ENCODE data around the gene ATF2.
A peak's percentile ranks its signal among the peaks of the same experiment; 100 is the strongest.
"Not testable (repeated sequence)": the region's sequence is repeated elsewhere in the genome, so short reads cannot be mapped to it uniquely, and the experiment has no call there.

ATF2 gene

DNA sequence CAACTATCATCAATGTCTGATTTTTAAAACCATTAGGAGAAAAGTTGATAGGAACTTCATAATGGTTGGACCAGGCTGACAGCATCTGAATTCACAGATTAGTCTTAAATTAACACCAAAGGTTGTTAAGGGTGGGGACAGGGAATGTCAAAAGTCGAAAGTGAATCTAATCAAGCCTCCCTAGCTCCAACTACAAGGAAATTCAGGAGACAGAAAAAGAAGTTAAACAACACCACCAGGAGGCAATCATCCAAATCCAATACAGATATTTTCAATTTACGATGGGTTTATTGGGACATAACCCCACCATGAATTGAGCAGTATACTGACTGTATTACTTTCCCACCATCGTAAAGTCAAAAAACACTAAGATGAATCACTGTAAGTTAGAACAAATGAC is 32.8 kb downstream of the ATF2 start:
- no peak for DNase-seq (ENCODE audit: insufficient read length)
- FAIRE-seq: no peak
- TF ChIP-seq POLR2A (IDR thresholded peaks at IDR 0.05; ENCODE audit: low read depth, low read length) (no peak), POLR2AphosphoS5 (IDR thresholded peaks at IDR 0.05; ENCODE audit: low read depth, low read length) (no peak), TAF1 (IDR thresholded peaks at IDR 0.05; ENCODE audit: borderline replicate concordance, low read depth, low read length) (no peak)

GRCh38 chr2:175131252-175131651 is 36.8 kb downstream of the ATF2 start:
- TF ChIP-seq POLR2A (IDR thresholded peaks at IDR 0.05; ENCODE audit: low read depth, low read length): no peak
- no peak for TF ChIP-seq POLR2AphosphoS5 (IDR thresholded peaks at IDR 0.05; ENCODE audit: low read depth, low read length)
- TF ChIP-seq TAF1 (IDR thresholded peaks at IDR 0.05; ENCODE audit: borderline replicate concordance, low read depth, low read length): no peak
- DNase-seq (ENCODE audit: insufficient read length) (no peak), FAIRE-seq (no peak)

- no peak for TF ChIP-seq POLR2AphosphoS5 (IDR thresholded peaks at IDR 0.05; ENCODE audit: low read depth, low read length)
- no peak for TF ChIP-seq POLR2A (IDR thresholded peaks at IDR 0.05; ENCODE audit: low read depth, low read length)
- no peak for TF ChIP-seq TAF1 (IDR thresholded peaks at IDR 0.05; ENCODE audit: borderline replicate concordance, low read depth, low read length)
- DNase-seq (ENCODE audit: insufficient read length) (no peak), FAIRE-seq (no peak)
Observed at GRCh38 chr2:175126661-175127060, 41.3 kb downstream of the ATF2 start.

GRCh38 chr2:175123254-175123653 is 44.7 kb downstream of the ATF2 start:
- DNase-seq (ENCODE audit: insufficient read length) (no peak), FAIRE-seq (no peak)
- TF ChIP-seq POLR2A (IDR thresholded peaks at IDR 0.05; ENCODE audit: low read depth, low read length) (no peak), POLR2AphosphoS5 (IDR thresholded peaks at IDR 0.05; ENCODE audit: low read depth, low read length) (no peak), TAF1 (IDR thresholded peaks at IDR 0.05; ENCODE audit: borderline replicate concordance, low read depth, low read length) (no peak)

DNA sequence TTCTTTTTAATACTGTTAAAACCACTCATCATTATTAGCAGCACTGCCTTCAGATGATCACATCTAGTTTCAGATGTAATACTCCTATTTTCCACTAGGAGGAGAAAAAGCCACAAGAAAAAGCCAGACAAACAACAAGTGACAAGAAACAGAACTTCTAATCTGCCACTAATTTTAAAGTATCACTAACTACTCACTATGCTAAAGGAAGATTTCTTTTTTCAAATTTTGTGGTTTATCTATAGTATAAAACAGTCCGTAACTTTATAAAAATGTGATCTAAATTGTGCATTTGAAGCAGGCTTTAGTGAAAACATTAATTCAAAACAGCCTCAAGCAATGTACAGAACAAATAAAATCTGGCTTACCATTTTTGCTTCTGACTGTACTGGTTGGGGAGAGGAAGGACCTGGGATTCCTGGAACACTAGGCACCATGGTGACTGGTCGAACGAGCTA is 56.8 kb downstream of the ATF2 start:
- FAIRE-seq (peak; percentile 24), DNase-seq (ENCODE audit: insufficient read length) (no peak)
- TF ChIP-seq POLR2AphosphoS5 (IDR thresholded peaks at IDR 0.05; ENCODE audit: low read depth, low read length) (no peak), POLR2A (IDR thresholded peaks at IDR 0.05; ENCODE audit: low read depth, low read length) (no peak), TAF1 (IDR thresholded peaks at IDR 0.05; ENCODE audit: borderline replicate concordance, low read depth, low read length) (no peak)

DNA sequence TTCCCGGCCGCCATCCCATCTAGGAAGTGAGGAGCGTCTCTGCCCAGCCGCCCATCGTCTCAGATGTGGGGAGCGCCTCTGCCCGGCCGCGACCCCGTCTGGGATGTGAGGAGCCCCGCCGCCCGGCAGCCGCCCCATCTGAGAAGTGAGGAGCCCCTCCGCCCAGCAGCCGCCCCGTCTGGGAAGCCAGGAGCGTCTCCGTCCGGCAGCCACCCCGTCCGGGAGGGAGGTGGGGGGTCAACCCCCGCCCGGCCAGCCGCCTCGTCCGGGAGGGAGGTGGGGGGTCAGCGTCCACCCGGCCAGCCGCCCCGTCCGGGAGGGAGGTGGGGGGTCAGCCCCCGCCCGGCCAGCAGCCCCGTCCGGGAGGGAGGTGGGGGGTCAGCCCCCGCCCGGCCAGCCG is 59.9 kb downstream of the ATF2 start:
- FAIRE-seq; DNase-seq (ENCODE audit: insufficient read length): not testable (repeated sequence)

GRCh38 chr2:175107146-175107545 is 60.9 kb downstream of the ATF2 start:
- TF ChIP-seq TAF1 (IDR thresholded peaks at IDR 0.05; ENCODE audit: borderline replicate concordance, low read depth, low read length) (no peak), POLR2AphosphoS5 (IDR thresholded peaks at IDR 0.05; ENCODE audit: low read depth, low read length) (no peak), POLR2A (IDR thresholded peaks at IDR 0.05; ENCODE audit: low read depth, low read length) (no peak)
- no peak for DNase-seq (ENCODE audit: insufficient read length)
- FAIRE-seq: no peak

GRCh38 chr2:175103191-175103590 is 64.8 kb downstream of the ATF2 start:
- DNase-seq (ENCODE audit: insufficient read length): no peak
- FAIRE-seq: no peak
- no peak for TF ChIP-seq POLR2A (IDR thresholded peaks at IDR 0.05; ENCODE audit: low read depth, low read length)
- no peak for TF ChIP-seq POLR2AphosphoS5 (IDR thresholded peaks at IDR 0.05; ENCODE audit: low read depth, low read length)
- no peak for TF ChIP-seq TAF1 (IDR thresholded peaks at IDR 0.05; ENCODE audit: borderline replicate concordance, low read depth, low read length)

GRCh38 chr2:175101514-175101913 is 66.5 kb downstream of the ATF2 start:
- no peak for FAIRE-seq
- no peak for TF ChIP-seq POLR2AphosphoS5 (IDR thresholded peaks at IDR 0.05; ENCODE audit: low read depth, low read length)
- TF ChIP-seq POLR2A (IDR thresholded peaks at IDR 0.05; ENCODE audit: low read depth, low read length): no peak
- TF ChIP-seq TAF1 (IDR thresholded peaks at IDR 0.05; ENCODE audit: borderline replicate concordance, low read depth, low read length): no peak
- no peak for DNase-seq (ENCODE audit: insufficient read length)

- DNase-seq (ENCODE audit: insufficient read length) (no peak), FAIRE-seq (no peak)
- TF ChIP-seq TAF1 (IDR thresholded peaks at IDR 0.05; ENCODE audit: borderline replicate concordance, low read depth, low read length): no peak
- no peak for TF ChIP-seq POLR2AphosphoS5 (IDR thresholded peaks at IDR 0.05; ENCODE audit: low read depth, low read length)
- no peak for TF ChIP-seq POLR2A (IDR thresholded peaks at IDR 0.05; ENCODE audit: low read depth, low read length)
Observed at GRCh38 chr2:175097297-175097696, 70.7 kb downstream of the ATF2 start.

- not testable (repeated sequence) for FAIRE-seq; DNase-seq (ENCODE audit: insufficient read length)
Observed at GRCh38 chr2:175084117-175084516, 83.9 kb downstream of the ATF2 start.

- DNase-seq (ENCODE audit: insufficient read length) (no peak), FAIRE-seq (no peak)
- TF ChIP-seq POLR2A (IDR thresholded peaks at IDR 0.05; ENCODE audit: low read depth, low read length) (no peak), POLR2AphosphoS5 (IDR thresholded peaks at IDR 0.05; ENCODE audit: low read depth, low read length) (no peak), TAF1 (IDR thresholded peaks at IDR 0.05; ENCODE audit: borderline replicate concordance, low read depth, low read length) (no peak)
Observed at GRCh38 chr2:175080479-175080878, 87.5 kb downstream of the ATF2 start.

GRCh38 chr2:175076272-175076671 is 91.7 kb downstream of the ATF2 start:
- no peak for TF ChIP-seq POLR2AphosphoS5 (IDR thresholded peaks at IDR 0.05; ENCODE audit: low read depth, low read length)
- TF ChIP-seq POLR2A (IDR thresholded peaks at IDR 0.05; ENCODE audit: low read depth, low read length): no peak
- no peak for TF ChIP-seq TAF1 (IDR thresholded peaks at IDR 0.05; ENCODE audit: borderline replicate concordance, low read depth, low read length)
- FAIRE-seq (no peak), DNase-seq (ENCODE audit: insufficient read length) (no peak)
